Spinal cord (tissue), 10 donors: Measurements from ENCODE around the gene TNFRSF14. TPM values are rescaled to one million over a fixed set of nuclear protein-coding genes. Genes with fewer than 3 reads are reported as not detected.

ENCODE experiments used
- DNase-seq, 6 donors: peaks; one replicate each; pipeline versions ENCODE4 v3.0.0 to v3.0.0-alpha.2; 2013 to 2015; ENCODE audit warnings: low spot score in 6 of 6, low read depth in 4 of 6
- H3K27ac ChIP-seq: one replicate; pipeline ENCODE4 v1.5.1; 2013; ENCODE audit warnings: low read depth, low read length, control low read depth
- H3K27me3 ChIP-seq: one replicate; pipeline ENCODE4 v1.6.1; 2013; ENCODE audit warnings: low read length; ENCODE audit not compliant: control insufficient read depth, insufficient read depth
- H3K36me3 ChIP-seq: one replicate; pipeline ENCODE4 v1.6.1; 2013; ENCODE audit warnings: low read length; ENCODE audit not compliant: control insufficient read depth, insufficient read depth
- H3K4me1 ChIP-seq: one replicate; pipeline ENCODE4 v1.6.1; 2013; ENCODE audit warnings: low read length; ENCODE audit not compliant: control insufficient read depth, insufficient read depth
- H3K4me3 ChIP-seq: one replicate; pipeline ENCODE4 v1.5.1; 2013; ENCODE audit warnings: low read depth, low read length, control low read depth
- H3K9me3 ChIP-seq: one replicate; pipeline ENCODE4 v1.6.1; 2013; ENCODE audit warnings: low read length; ENCODE audit not compliant: control insufficient read depth, insufficient read depth
- WGBS: methylation state at CpG from one replicate; pipeline ENCODE4 v1.1.5; 2013; ENCODE audit warnings: missing lambda C conversion rate; ENCODE audit not compliant: insufficient coverage; 5-methylcytosine and 5-hydroxymethylcytosine counted together
- polyA plus RNA-seq, 2 donors: library from polyadenylated mRNA; unstranded; fragments of 120-200 nt; gene quantifications; one replicate each; pipeline ENCODE4 v1.2.1, GENCODE V29; 2013; ENCODE audit not compliant: insufficient read length in 2 of 2
- total RNA-seq, 2 donors: library from RNA; depleted of rRNA in 1 of 2; stranded (reverse); fragments of 120-200 nt in 1 of 2; fragments of >200 nt in 1 of 2; gene quantifications; one replicate each; pipeline versions ENCODE4 v1.2.3 to v1.2.4, GENCODE V29; 2013 to 2014
- donor health status: healthy.

The TNFRSF14 gene
- total and polyA plus RNA-seq, 4 donors, result 7.2 to 20.4 (median 12.3) TPM

DNA sequence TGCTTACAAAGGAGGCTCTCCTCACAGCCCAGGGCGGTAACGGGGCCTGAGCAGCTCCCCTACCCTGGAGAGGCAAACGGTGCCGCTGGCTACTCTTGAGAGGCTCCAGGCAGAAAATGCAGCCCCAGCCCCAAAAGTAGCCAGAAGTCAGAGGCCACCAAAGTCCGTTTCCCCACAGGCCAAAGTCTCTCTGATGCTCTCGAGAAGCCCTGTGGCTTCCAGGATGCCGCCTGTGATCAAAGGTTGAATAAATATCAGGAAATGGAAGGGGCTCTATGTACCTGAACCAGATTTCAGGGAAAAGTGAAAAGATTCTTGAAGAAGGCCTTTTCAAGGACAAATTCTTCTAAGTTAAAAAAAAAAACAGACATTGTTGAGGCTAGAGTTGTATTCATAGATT is 33.9 kb upstream of the TNFRSF14 start:
- 84% methylated on average over 7 of the region's 7 CpGs for WGBS
- DNase-seq, result no peak
- Histone ChIP-seq H3K9me3 (no peaks in the 10 kb centered on the region), H3K36me3 (peaks cover 57% of the 10 kb centered on the region), H3K4me1 (peaks cover 31% of the 10 kb centered on the region), H3K27ac (no peak overlapping the region), H3K4me3 (no peak overlapping the region), H3K27me3 (no peaks in the 10 kb centered on the region)

DNA sequence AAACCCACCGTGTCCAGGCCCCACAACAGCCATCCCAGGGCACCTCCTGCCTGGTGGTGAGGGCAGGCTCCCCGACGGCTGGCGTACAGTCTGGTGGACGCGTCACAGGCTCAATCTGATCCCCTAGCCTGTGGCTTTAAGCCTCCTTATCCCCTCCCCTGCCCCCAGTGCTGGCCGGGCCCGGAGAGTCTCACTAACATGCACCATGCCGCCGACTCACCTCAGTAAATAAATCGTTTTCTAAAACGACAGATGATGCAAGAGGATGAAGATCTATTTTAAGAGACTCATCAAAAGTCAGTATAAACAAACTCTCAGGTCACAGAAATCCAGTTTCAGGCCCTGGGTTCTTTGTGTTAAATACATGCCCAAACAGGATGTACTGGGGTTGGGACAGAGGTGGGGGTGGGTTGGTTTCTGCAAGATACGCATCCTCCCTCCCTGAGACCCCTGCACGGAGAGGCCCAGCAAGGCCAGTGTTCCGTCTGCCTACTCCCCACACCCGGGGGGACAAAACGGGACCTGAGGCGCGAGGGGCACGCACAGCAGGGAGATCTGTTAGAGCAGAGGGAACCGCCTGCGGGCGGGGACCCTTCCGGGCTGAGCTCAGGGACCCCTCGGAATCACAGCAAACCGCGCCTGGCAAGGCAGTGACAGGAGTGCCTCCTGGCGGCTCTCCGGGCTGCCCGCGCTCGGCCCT is 32.8 kb upstream of the TNFRSF14 start:
- no peak overlapping the region for H3K27ac ChIP-seq
- DNase-seq, result no peak
- H3K27me3 ChIP-seq, result no peaks in the 10 kb centered on the region
- peaks cover 52% of the 10 kb centered on the region for H3K36me3 ChIP-seq
- no peak overlapping the region for H3K4me3 ChIP-seq
- no peaks in the 10 kb centered on the region for H3K9me3 ChIP-seq
- WGBS, result 70% methylated on average over 22 of the region's 32 CpGs
- H3K4me1 ChIP-seq, result peaks cover 42% of the 10 kb centered on the region

- 83% methylated on average over 7 of the region's 10 CpGs for WGBS
- no peak for DNase-seq
- Histone ChIP-seq H3K27me3 (no peaks in the 10 kb centered on the region), H3K4me3 (no peak overlapping the region), H3K27ac (no peak overlapping the region), H3K4me1 (peaks cover 49% of the 10 kb centered on the region), H3K9me3 (no peaks in the 10 kb centered on the region), H3K36me3 (peaks cover 50% of the 10 kb centered on the region)
These were observed 32.1 kb upstream of the TNFRSF14 start for GRCh38 chr1:2523891-2524609.

DNA sequence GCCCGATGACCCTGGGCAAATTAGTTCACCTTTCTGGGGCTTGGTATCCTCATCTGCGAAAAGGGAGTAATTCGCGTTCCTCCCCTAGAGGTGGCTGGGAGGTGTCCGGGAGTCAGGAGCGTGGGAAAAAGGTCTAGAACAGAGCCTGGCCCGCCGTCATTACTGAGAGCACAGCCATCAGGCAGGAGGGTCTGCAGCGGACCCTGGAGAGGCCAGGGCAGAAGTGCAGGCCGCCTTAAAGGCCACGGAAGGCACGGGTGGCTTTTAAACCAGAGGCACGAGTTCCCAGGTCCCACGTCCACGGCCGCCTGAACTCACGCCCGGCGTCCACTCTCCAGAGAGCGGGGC is 30.6 kb upstream of the TNFRSF14 start:
- H3K27ac ChIP-seq, result no peak overlapping the region
- H3K27me3 ChIP-seq, result peaks cover 3% of the 10 kb centered on the region
- peaks cover 36% of the 10 kb centered on the region for H3K36me3 ChIP-seq
- DNase-seq, result no peak
- whole genome bisulfite sequencing, result 5% methylated on average over 20 of the region's 20 CpGs
- no peaks in the 10 kb centered on the region for H3K9me3 ChIP-seq
- peak overlapping the region; percentile 69 for H3K4me3 ChIP-seq
- peaks cover 58% of the 10 kb centered on the region for H3K4me1 ChIP-seq

- Histone ChIP-seq H3K36me3 (peaks cover 30% of the 10 kb centered on the region), H3K4me1 (peaks cover 65% of the 10 kb centered on the region)
These were observed 30.0 kb upstream of the TNFRSF14 start, which contains the start of gene PANK4 for GRCh38 chr1:2525920-2526823. PANK4 (minus strand) TSS chr1:2526596; CDS start chr1:2526587, 9 bp downstream.

DNA sequence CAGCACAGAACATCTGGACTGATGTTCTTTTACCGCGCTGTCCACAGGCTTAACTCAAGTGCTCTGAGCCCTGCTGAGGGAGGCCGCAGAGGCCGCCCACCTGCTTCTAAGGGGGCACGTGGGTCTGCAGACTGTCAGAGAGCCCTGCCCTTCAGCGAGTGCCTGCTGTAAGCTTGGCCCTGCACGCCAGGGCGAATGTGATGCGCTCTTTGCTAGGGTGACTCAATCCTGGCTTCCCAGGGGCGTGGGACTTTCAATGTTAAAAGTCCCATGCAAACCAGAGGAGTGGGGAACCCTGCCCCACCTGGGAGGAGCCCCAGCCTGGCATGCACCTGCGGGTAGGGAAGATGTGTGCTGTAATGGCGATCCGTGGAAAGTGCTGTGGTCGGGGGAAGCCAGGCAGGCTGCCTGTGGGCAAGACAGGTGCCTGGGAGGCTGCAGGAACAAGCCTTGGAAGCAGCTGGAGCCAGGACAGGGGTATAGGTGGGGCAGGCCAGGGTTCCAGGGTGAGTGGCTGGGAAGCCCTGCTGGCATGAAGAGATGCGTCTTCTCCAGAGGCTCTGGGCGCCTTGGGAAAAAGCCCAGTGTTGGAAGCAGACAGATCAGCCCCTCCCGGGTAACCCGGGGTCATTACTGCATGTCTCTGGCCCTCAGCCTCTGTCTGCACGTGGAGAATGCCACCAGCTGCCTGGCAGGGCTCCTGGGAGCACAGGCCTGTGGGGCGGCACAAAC is 29.2 kb upstream of the TNFRSF14 start:
- WGBS, result 13% methylated on average over 20 of the region's 20 CpGs
- peak in 2 of 6 donors; percentile 78 to 80 for DNase-seq
- peaks cover 73% of the 10 kb centered on the region for H3K4me1 ChIP-seq
- peaks cover 14% of the 10 kb centered on the region for H3K27me3 ChIP-seq
- H3K36me3 ChIP-seq, result peaks cover 24% of the 10 kb centered on the region
- no peaks in the 10 kb centered on the region for H3K9me3 ChIP-seq
- H3K4me3 ChIP-seq, result no peak overlapping the region
- H3K27ac ChIP-seq, result peak overlapping the region; percentile 79

More at GRCh38 chr1:2525920-2526823, 30.0 kb upstream of the TNFRSF14 start, which contains the start of gene PANK4:
- H3K27ac ChIP-seq, result peak within 1 kb of the TSS; percentile 79
- peaks cover 7% of the 10 kb centered on the region for H3K27me3 ChIP-seq
- peak in 3 of 6 donors; percentile 92 to 98 (median 98) for DNase-seq
- under 1% methylated on average over 101 of the region's 107 CpGs for WGBS
- H3K9me3 ChIP-seq, result no peaks in the 10 kb centered on the region
- peak within 1 kb of the TSS; percentile 69 for H3K4me3 ChIP-seq

GRCh38 chr1:2527556-2527860 is 28.7 kb upstream of the TNFRSF14 start:
- Histone ChIP-seq H3K4me3 (no peak overlapping the region), H3K27me3 (peaks cover 14% of the 10 kb centered on the region)
- no peak for DNase-seq

DNA sequence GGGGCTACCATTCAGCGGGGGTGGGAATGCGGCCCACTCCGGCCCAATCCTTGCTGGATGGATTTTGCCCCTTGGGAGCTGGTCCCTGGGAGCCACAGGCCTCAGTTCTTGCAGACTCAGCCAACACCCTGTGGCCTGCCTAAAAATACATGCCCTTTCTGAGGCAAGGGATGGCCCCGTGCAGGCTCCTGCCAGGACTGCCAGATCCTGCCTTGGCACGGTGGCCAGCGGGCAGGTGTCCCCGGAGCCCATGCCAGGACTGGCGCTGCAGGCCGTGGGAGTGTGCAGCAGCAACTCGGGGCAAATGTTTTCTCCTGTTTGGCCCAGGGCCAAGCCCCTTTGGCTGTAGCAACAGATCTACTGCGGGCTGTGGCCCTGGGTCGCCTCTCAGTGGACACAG is 28.2 kb upstream of the TNFRSF14 start:
- Histone ChIP-seq H3K36me3 (peaks cover 23% of the 10 kb centered on the region), H3K4me1 (peaks cover 83% of the 10 kb centered on the region), H3K9me3 (no peaks in the 10 kb centered on the region), H3K27ac (peak overlapping the region; percentile 79), H3K4me3 (peak overlapping the region; percentile 37), H3K27me3 (peaks cover 14% of the 10 kb centered on the region)
- peak in 2 of 6 donors; percentile 54 to 74 for DNase-seq
- WGBS, result 26% methylated on average over 12 of the region's 12 CpGs

More at GRCh38 chr1:2527556-2527860, 28.7 kb upstream of the TNFRSF14 start:
- Histone ChIP-seq H3K36me3 (peaks cover 24% of the 10 kb centered on the region), H3K9me3 (no peaks in the 10 kb centered on the region), H3K27ac (peak overlapping the region; percentile 79), H3K4me1 (peaks cover 78% of the 10 kb centered on the region)
- WGBS, result 55% methylated on average over 4 of the region's 4 CpGs

GRCh38 chr1:2528611-2528965 is 27.6 kb upstream of the TNFRSF14 start:
- Histone ChIP-seq H3K36me3 (peaks cover 19% of the 10 kb centered on the region), H3K27ac (peak overlapping the region; percentile 52), H3K27me3 (peaks cover 14% of the 10 kb centered on the region), H3K4me1 (peaks cover 86% of the 10 kb centered on the region), H3K9me3 (no peaks in the 10 kb centered on the region), H3K4me3 (peak overlapping the region; percentile 37)
- peak in 1 of 6 donors; percentile 35 for DNase-seq
- WGBS, result 18% methylated on average over 10 of the region's 10 CpGs
